SU-DHL-6 (cell line): ENCODE data around the gene PGAM2.

Experiments used
- EZH2phosphoT487 ChIP-seq: fragments of 200-600 bp; sonication (generic), shearing (Covaris generic); conservative IDR thresholded peaks from 2 replicates; pipeline ENCODE4 v1.6.1; 2018; ENCODE audit warnings: mild to moderate bottlenecking, antibody characterized with exemption, low read length, moderate library complexity, mixed read lengths
- TF ChIP-seq, protein P1 (sequence below): fragments of 200-600 bp; sonication (generic); IDR thresholded peaks from one replicate; pipeline ENCODE4 v1.5.1; 2017; ENCODE audit warnings: antibody characterized with exemption, mild to moderate bottlenecking, low read length, moderate library complexity; ENCODE audit not compliant: insufficient read depth, poor library complexity, severe bottlenecking

DNA sequence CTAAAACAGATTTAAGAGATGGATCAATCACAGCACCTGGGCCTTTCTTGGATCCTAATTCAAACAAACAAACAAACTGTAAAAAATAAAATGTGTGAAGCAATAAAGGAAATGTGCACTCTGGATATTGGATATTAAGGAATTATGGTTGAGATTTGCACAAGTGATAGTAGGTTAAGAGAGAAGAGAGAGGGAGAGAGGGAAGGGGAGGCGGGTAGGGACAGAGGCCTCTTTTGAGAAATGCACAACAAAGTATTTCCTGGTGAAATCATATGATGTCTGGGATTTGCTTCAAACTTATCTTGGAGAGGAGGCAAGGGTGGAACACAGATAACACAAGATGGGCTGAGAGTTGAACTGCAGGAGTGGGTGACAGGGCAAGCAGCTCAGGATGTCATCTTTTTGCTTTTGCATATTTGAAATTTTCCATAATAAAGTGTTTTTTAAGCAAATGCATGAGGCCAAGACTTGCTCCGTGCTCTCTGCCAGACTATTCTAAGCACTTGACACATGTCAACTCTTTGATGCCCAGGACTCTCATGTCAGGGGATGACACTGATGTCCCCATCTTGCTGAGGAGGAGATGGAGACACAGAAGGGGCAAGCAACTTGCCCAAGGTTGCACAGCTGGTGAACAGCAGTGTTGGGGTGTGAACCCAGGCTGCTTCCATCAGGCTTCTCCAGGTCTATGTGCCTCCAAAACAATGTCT is 29.7 kb upstream of the PGAM2 start:
- TF ChIP-seq, protein P1, sequence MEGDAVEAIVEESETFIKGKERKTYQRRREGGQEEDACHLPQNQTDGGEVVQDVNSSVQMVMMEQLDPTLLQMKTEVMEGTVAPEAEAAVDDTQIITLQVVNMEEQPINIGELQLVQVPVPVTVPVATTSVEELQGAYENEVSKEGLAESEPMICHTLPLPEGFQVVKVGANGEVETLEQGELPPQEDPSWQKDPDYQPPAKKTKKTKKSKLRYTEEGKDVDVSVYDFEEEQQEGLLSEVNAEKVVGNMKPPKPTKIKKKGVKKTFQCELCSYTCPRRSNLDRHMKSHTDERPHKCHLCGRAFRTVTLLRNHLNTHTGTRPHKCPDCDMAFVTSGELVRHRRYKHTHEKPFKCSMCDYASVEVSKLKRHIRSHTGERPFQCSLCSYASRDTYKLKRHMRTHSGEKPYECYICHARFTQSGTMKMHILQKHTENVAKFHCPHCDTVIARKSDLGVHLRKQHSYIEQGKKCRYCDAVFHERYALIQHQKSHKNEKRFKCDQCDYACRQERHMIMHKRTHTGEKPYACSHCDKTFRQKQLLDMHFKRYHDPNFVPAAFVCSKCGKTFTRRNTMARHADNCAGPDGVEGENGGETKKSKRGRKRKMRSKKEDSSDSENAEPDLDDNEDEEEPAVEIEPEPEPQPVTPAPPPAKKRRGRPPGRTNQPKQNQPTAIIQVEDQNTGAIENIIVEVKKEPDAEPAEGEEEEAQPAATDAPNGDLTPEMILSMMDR: no peak
- TF ChIP-seq EZH2phosphoT487: no peak
